Thoracic aorta (tissue), 2 donors: ENCODE measurements around the gene LIME1. TPM values are rescaled to one million over a fixed set of nuclear protein-coding genes. Genes with fewer than 3 reads are reported as not detected.
A peak's percentile ranks its signal among the peaks of the same experiment; 100 is the strongest.

Experiments
- ATAC-seq: fragments of 150-250 bp; one replicate; pipeline ENCODE4 v1.8.0; 2017; ENCODE audit warnings: low read depth; ENCODE audit not compliant: insufficient number of reproducible peaks, low FRiP score
- DNase-seq: peaks from one replicate; pipeline ENCODE4 v3.0.0-alpha.2; 2020; ENCODE audit warnings: low spot score
- H3K27ac ChIP-seq, 2 donors: fragments of 200-600 bp; sonication (generic); 1 replicate in 1 of 2; 2 replicates in 1 of 2; pipeline ENCODE4 v1.5.1; 2016; ENCODE audit warnings: mild to moderate bottlenecking in 2 of 2, moderate library complexity in 2 of 2
- H3K27me3 ChIP-seq: fragments of 200-600 bp; sonication (generic); replicated peaks from 2 replicates; pipeline ENCODE4 v1.6.0; 2016; ENCODE audit warnings: mild to moderate bottlenecking; ENCODE audit not compliant: insufficient read depth
- H3K36me3 ChIP-seq: fragments of 200-600 bp; sonication (generic); one replicate; pipeline ENCODE4 v1.5.1; 2016
- H3K4me1 ChIP-seq, 2 donors: fragments of 200-600 bp; sonication (generic); 1 replicate in 1 of 2; 2 replicates in 1 of 2; pipeline versions ENCODE4 v1.5.1 to v1.6.0; 2016; ENCODE audit warnings: low read depth in 2 of 2, mild to moderate bottlenecking in 1 of 2; ENCODE audit not compliant: control insufficient read depth in 1 of 2
- H3K4me3 ChIP-seq: fragments of 200-600 bp; sonication (generic); 2 replicates; pipeline ENCODE4 v1.5.1; 2016; ENCODE audit warnings: mild to moderate bottlenecking
- H3K9me3 ChIP-seq: fragments of 200-600 bp; sonication (generic); 2 replicates; pipeline ENCODE4 v1.5.1; 2016
- total RNA-seq, 2 donors: library from RNA; depleted of rRNA; stranded (reverse); fragments of >200 nt; gene quantifications; one replicate each; pipeline versions ENCODE4 v1.1.0 to v1.2.3, GENCODE V29; 2016
- TF ChIP-seq, protein P1 (sequence below): fragments of 200-600 bp; sonication (generic); IDR thresholded peaks from one replicate; pipeline ENCODE4 v1.5.1; 2019; ENCODE audit warnings: antibody characterized with exemption

Gene LIME1
- total RNA-seq, 2 donors from 2014 or later = 15.6 to 26.5 TPM

DNA sequence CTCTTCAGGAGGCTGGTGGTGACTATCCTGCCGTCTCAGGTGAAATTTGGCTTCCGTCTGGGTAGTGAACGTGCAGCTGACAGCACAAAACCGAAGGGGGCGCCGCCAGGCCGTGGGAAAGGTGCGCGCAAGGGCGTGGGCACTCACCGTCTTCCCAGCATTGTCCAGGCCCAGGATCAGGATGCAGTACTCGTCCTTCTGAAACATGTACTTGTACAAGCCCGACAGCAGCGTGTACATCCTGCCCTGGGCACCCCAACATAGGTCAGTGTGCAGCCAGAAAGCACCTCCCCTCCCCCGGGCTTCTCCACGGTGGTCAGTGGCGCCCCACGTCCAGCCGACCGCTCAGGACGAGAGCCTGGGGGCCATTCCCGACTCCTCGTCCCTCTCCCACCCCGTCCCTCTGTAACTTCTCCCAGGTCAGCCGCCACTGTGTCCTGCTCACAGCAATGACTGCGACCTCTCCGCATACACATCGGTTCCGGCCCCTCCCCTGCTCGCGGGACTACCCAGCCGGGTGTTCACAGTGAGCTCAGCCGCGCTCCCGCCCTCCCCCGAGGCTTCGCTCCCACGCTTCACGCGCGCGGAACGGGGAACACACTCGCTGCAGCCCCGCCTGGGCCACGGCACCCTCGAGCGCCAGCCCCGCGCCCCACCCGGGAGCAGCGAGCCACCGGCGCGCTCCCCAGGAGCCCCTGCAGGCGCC is 29.5 kb upstream of the LIME1 start:
- Histone ChIP-seq H3K27me3 (no peaks in the 10 kb centered on the region), H3K27ac (peak overlapping the region; percentile 72 to 73), H3K9me3 (no peaks in the 10 kb centered on the region), H3K4me1 (peaks cover 22 to 27% of the 10 kb centered on the region in 2 donors), H3K4me3 (peak overlapping the region; percentile 94), H3K36me3 (peaks cover 28% of the 10 kb centered on the region)
- TF ChIP-seq, protein P1, sequence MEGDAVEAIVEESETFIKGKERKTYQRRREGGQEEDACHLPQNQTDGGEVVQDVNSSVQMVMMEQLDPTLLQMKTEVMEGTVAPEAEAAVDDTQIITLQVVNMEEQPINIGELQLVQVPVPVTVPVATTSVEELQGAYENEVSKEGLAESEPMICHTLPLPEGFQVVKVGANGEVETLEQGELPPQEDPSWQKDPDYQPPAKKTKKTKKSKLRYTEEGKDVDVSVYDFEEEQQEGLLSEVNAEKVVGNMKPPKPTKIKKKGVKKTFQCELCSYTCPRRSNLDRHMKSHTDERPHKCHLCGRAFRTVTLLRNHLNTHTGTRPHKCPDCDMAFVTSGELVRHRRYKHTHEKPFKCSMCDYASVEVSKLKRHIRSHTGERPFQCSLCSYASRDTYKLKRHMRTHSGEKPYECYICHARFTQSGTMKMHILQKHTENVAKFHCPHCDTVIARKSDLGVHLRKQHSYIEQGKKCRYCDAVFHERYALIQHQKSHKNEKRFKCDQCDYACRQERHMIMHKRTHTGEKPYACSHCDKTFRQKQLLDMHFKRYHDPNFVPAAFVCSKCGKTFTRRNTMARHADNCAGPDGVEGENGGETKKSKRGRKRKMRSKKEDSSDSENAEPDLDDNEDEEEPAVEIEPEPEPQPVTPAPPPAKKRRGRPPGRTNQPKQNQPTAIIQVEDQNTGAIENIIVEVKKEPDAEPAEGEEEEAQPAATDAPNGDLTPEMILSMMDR = no peak
- no peak for ATAC-seq
- DNase-seq = no peak

DNA sequence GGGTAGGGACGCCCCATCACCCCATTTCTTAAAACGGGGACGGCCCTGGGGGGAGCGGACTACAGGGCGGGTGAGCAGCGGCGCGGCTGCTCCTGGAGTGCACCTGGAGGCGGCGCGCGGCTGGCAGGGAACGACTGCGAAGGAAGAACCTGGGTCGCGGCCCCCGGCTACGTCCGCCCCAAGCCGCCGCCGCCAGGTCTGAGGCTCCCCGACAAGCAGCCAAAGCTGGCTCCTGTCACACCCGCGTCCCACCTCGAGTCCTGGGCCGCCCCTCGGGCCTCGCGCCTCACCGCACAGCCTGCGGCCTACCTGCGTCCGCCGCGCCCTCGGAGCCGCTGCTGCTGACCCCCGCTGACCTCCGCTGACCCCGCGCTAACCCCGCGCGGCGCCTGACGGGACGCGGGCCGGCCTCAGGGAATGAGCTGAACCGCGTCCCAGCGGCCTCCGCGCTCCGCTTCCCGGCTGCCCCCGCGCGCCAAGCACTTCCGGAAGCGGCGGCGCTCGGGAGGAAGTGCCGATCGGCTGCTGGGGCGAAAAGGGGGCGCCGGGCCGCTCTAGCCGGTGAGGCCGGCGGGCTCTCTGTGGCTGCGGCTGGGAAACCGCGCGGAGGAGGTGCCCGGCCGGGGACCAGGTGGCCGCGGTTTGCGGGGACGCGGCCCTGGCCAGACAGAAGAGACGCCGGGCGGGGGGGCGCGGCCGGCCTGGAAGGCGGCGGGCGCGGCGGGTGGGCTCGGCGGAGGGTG is 28.7 kb upstream of the LIME1 start, which contains the start of the genes ARFRP1 and ZGPAT:
ARFRP1 (minus strand) TSS at position 419 of the 743 bp plus-strand sequence. CDS start 885 bp downstream, outside the sequence.
ZGPAT (plus strand) TSS at position 482 of the 743 bp plus-strand sequence. CDS start 542 bp downstream, outside the sequence.
- Histone ChIP-seq H3K36me3 (peaks cover 34% of the 10 kb centered on the region), H3K27me3 (no peaks in the 10 kb centered on the region), H3K27ac (peak within 1 kb of the TSS; percentile 72 to 73), H3K4me1 (peaks cover 22 to 27% of the 10 kb centered on the region in 2 donors), H3K4me3 (peak within 1 kb of the TSS; percentile 94), H3K9me3 (no peaks in the 10 kb centered on the region)
- TF ChIP-seq, protein P1 = no peak
- ATAC-seq (peak; percentile 71), DNase-seq (no peak)

DNA sequence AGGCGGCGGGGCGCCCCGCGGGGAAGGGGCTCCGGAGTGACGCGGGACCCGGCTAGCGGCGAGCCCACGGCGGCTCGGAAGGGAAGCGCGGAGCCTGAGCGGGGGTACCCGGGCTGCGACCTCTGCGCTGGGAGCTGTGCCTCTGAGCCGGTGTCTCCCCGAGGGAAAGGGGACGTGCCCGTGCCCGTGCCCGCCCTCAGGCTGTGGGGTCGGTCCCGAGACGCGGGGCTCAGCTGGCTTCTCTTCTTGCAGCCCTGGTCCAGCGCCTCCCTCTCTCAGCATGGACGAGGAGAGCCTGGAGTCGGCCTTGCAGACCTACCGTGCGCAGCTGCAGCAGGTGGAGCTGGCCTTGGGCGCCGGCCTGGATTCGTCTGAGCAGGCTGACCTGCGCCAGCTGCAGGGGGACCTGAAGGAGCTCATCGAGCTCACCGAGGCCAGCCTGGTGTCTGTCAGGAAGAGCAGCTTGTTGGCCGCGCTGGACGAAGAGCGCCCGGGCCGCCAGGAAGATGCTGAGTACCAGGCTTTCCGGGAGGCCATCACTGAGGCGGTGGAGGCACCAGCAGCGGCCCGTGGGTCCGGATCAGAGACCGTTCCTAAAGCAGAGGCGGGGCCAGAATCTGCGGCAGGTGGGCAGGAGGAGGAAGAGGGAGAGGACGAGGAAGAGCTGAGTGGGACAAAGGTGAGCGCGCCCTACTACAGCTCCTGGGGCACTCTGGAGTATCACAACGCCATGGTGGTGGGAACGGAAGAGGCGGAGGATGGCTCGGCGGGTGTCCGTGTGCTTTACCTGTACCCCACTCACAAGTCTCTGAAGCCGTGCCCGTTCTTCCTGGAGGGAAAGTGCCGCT is 27.9 kb upstream of the LIME1 start:
- Histone ChIP-seq H3K4me1 (peaks cover 22 to 27% of the 10 kb centered on the region in 2 donors), H3K36me3 (peaks cover 34% of the 10 kb centered on the region), H3K27ac (peak overlapping the region; percentile 72 to 73), H3K27me3 (no peaks in the 10 kb centered on the region), H3K9me3 (no peaks in the 10 kb centered on the region), H3K4me3 (peak overlapping the region; percentile 94)
- TF ChIP-seq, protein P1 = no peak
- ATAC-seq = no peak
- DNase-seq = no peak

DNA sequence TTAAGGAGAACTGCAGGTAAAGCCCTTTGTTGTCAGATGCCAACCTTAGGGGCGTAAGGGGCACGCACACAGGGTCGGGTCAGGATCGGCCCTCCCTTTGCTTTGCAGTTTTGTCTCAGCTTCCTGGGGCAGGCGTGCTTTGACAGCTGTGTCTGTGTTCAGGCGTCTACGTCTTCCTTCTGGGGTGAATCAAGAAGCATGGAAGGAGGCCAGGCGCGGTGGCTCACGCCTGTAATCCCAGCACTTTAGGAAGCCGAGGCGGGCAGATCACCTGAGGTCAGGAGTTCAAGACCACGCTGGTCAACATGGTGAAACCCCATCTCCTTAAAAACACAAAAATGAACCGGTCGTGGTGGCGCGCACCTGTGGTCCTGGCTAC is 27.3 kb upstream of the LIME1 start:
- no peaks in the 10 kb centered on the region for H3K27me3 ChIP-seq
- peaks cover 33% of the 10 kb centered on the region for H3K36me3 ChIP-seq

More for the DNA sequence above, 27.3 kb upstream of the LIME1 start:
- Histone ChIP-seq H3K4me1 (peaks cover 22 to 27% of the 10 kb centered on the region in 2 donors), H3K27ac (no peak overlapping the region), H3K4me3 (peak overlapping the region; percentile 94), H3K9me3 (no peaks in the 10 kb centered on the region)
- ATAC-seq (no peak), DNase-seq (no peak)
- TF ChIP-seq, protein P1 = no peak
